Measurements from ENCODE around the gene NANOG.
"Not testable (repeated sequence)": the region's sequence is repeated elsewhere in the genome, so short reads cannot be mapped to it uniquely, and the experiment has no call there.

Gene NANOG

DNA sequence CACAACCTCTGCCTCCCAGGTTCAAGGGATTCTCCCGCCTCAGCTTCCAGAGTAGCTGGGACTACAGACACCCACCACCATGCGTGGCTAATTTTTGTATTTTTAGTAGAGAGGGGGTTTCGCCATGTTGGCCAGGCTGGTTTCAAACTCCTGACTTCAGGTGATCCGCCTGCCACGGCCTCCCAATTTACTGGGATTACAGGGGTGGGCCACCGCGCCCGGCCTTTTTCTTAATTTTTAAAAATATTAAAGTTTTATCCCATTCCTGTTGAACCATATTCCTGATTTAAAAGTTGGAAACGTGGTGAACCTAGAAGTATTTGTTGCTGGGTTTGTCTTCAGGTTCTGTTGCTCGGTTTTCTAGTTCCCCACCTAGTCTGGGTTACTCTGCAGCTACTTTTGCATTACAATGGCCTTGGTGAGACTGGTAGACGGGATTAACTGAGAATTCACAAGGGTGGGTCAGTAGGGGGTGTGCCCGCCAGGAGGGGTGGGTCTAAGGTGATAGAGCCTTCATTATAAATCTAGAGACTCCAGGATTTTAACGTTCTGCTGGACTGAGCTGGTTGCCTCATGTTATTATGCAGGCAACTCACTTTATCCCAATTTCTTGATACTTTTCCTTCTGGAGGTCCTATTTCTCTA lies at the start of gene NANOG:
Gene NANOG, plus strand, starts transcription at position 519 of the 645 bp plus-strand sequence. CDS start 213 bp downstream, outside the sequence.
- not testable (repeated sequence) for H3K27me3 ChIP-seq (ENCODE audit: control insufficient read depth, insufficient read depth, low read length); H3K27ac ChIP-seq (ENCODE audit: low read depth, low read length); H3K4me3 ChIP-seq (ENCODE audit: low read length); H3K4me1 ChIP-seq (ENCODE audit: control insufficient read depth, insufficient read depth, low read length); H3K36me3 ChIP-seq (ENCODE audit: control insufficient read depth, insufficient read depth, low read length); H3K9ac ChIP-seq (ENCODE audit: low read length)

DNA sequence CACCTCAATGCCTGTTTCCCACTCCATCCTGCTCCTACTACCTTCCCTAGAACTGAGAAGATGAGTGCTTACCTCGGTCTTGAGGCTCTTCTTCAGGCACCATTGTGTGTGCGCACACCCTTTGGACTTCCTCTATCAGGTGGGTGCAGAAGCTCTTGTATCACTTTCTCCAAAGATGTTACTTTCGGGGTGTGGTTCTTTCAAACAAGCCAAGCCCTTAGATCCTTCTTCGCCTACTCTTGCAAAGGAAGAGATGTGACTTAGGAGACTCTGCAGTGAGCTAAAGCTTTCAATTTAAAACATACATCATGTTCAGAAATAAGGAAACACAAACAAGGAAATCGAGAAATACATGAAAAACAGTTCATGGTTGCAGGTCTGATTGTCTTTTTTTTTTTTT lies 42.0 kb upstream of the NANOG start, which contains the start of gene CLEC4C:
Gene CLEC4C, minus strand, starts transcription at position 130 of the 400 bp plus-strand sequence. Its CDS starts 27 bp downstream, at position 103.
- Histone ChIP-seq H3K36me3 (ENCODE audit: control insufficient read depth, insufficient read depth, low read length) (no peaks in the 10 kb centered on the region), H3K4me1 (ENCODE audit: control insufficient read depth, insufficient read depth, low read length) (no peaks in the 10 kb centered on the region), H3K4me3 (ENCODE audit: low read length) (no peak within 1 kb of the TSS), H3K27me3 (ENCODE audit: control insufficient read depth, insufficient read depth, low read length) (no peaks in the 10 kb centered on the region), H3K9ac (ENCODE audit: low read length) (no peak within 1 kb of the TSS), H3K27ac (ENCODE audit: low read depth, low read length) (no peak within 1 kb of the TSS)

DNA sequence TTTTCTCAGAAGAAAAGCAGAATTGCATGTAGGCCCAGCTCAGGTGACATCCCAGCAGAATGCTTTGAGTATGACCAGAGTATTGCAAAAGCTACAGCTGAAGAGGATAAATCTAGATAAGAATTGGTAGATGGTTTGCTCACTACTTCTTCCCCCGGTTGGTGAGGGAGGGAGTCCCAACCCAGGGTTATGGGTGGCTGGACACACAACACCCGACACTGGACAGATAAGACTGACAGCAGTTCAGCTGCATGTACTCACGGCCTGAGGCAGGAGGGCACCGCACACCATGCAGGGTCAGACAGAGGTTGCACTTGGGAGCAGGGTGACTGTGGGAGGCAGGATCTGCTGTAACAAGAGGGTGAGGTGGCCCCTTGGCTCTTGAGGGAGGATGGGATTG lies 40.4 kb upstream of the NANOG start:
- no peaks in the 10 kb centered on the region for H3K27me3 ChIP-seq (ENCODE audit: control insufficient read depth, insufficient read depth, low read length)
- H3K27ac ChIP-seq (ENCODE audit: low read depth, low read length) = no peak overlapping the region
- no peaks in the 10 kb centered on the region for H3K4me1 ChIP-seq (ENCODE audit: control insufficient read depth, insufficient read depth, low read length)
- no peak overlapping the region for H3K4me3 ChIP-seq (ENCODE audit: low read length)
- no peaks in the 10 kb centered on the region for H3K36me3 ChIP-seq (ENCODE audit: control insufficient read depth, insufficient read depth, low read length)
- no peak overlapping the region for H3K9ac ChIP-seq (ENCODE audit: low read length)

DNA sequence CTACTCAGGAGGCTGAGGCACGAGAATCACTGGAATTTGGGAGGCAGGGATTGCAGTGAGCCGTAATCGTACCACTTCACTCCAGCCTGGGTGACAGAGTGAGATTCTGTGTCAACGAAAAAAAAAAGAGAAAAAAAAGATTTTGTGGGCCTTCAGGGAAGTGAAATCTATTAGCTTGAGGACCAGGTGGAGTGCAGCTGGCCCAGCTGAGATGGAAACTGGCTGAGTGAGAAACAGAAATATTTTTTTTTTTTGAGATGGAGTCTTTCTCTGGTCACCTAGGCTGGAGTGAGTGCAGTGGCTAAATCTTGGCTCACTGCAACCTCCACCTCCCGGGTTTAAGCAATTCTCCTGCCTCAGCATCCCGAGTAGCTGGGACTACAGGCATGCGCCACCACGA lies 39.8 kb upstream of the NANOG start:
- Histone ChIP-seq H3K4me3 (ENCODE audit: low read length) (no peak overlapping the region), H3K27ac (ENCODE audit: low read depth, low read length) (no peak overlapping the region), H3K4me1 (ENCODE audit: control insufficient read depth, insufficient read depth, low read length) (no peaks in the 10 kb centered on the region), H3K27me3 (ENCODE audit: control insufficient read depth, insufficient read depth, low read length) (no peaks in the 10 kb centered on the region), H3K36me3 (ENCODE audit: control insufficient read depth, insufficient read depth, low read length) (no peaks in the 10 kb centered on the region), H3K9ac (ENCODE audit: low read length) (no peak overlapping the region)

DNA sequence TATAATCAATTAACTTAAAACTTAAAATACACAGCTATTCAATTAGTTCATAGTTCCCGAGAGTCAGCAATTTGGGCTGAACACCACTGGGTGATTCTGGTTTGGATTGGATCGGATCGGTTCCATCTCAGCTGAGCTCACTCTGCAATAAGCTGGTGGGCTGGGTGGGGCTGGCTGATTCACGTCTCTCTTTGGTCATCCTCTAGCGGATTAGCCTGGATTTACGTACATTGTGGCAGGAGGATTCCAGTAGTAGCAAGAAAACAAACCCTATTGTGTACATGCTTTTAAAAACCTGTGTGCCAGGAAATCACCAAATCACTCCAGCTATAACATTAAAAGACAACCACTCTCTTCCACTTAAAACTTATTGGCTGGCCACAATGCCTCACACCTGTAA lies 38.9 kb upstream of the NANOG start:
- Histone ChIP-seq H3K4me3 (ENCODE audit: low read length) (no peak overlapping the region), H3K4me1 (ENCODE audit: control insufficient read depth, insufficient read depth, low read length) (no peaks in the 10 kb centered on the region), H3K36me3 (ENCODE audit: control insufficient read depth, insufficient read depth, low read length) (no peaks in the 10 kb centered on the region), H3K27ac (ENCODE audit: low read depth, low read length) (no peak overlapping the region), H3K9ac (ENCODE audit: low read length) (no peak overlapping the region), H3K27me3 (ENCODE audit: control insufficient read depth, insufficient read depth, low read length) (no peaks in the 10 kb centered on the region)

DNA sequence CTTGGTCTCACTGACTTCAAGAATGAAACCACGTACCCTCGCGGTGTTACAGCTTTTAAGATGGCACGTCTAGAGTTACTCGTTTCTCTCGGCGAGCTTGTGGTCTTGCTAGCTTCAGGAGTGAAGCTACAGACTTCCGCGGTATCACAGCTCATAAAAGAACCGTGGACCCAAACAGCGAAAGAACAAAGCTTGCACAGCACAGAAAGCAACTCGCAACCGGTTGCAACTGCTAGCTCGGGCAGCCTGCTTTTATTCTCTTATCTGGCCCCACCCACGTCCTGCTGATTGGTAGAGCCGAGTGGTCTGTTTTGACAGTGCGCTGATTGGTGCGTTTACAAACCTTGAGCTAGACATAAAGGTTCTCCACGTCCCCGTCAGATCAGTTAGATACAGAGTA lies 37.8 kb upstream of the NANOG start:
- Histone ChIP-seq H3K9ac (ENCODE audit: low read length) (no peak overlapping the region), H3K36me3 (ENCODE audit: control insufficient read depth, insufficient read depth, low read length) (no peaks in the 10 kb centered on the region), H3K27me3 (ENCODE audit: control insufficient read depth, insufficient read depth, low read length) (no peaks in the 10 kb centered on the region), H3K27ac (ENCODE audit: low read depth, low read length) (no peak overlapping the region), H3K4me3 (ENCODE audit: low read length) (no peak overlapping the region), H3K4me1 (ENCODE audit: control insufficient read depth, insufficient read depth, low read length) (no peaks in the 10 kb centered on the region)

DNA sequence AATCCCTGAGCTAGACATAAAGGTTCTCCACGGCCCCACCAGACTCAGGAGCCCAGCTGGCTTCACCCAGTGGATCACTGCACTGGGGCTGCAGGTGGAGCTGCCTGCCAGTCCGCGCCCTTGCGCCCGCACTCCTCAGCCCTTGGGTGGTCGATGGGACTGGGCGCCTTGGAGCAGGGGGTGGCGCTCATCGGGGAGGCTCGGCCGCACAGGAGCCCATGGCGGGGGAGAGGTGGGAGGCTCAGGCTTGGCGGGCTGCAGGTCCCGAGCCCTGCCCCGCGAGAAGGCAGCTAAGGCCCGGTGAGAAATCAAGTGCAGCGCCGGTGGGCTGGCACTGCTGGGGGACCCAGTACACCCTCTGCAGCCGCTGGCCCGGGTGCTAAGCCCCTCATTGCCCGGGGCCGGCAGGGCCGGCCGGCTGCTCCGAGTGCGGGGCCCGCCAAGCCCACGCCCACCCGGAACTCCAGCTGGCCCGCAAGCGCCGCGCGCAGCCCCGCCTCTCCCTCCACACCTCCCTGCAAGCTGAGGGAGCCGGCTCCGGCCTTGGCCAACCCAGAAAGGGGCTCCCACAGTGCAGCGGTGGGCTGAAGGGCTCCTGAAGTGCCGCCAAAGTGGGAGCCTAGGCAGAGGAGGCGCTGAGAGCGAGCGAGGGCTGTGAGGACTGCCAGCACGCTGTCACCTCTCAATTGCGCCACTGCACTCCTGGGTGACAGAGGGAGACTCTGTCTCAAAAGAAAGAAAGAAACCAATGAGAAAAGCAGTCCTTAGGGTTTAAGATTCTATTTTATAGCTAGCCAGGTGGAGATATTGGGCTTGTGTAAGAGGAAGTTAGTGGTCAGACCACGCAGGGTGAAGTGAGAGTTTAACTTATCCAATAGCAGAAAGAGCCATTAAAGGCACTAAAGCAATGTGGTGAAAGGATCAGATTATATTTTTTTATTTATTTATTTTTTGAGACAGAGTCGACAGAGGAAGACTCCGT lies 37.0 kb upstream of the NANOG start:
- H3K27ac ChIP-seq (ENCODE audit: low read depth, low read length); H3K27me3 ChIP-seq (ENCODE audit: control insufficient read depth, insufficient read depth, low read length); H3K9ac ChIP-seq (ENCODE audit: low read length); H3K4me3 ChIP-seq (ENCODE audit: low read length); H3K4me1 ChIP-seq (ENCODE audit: control insufficient read depth, insufficient read depth, low read length); H3K36me3 ChIP-seq (ENCODE audit: control insufficient read depth, insufficient read depth, low read length): not testable (repeated sequence)

DNA sequence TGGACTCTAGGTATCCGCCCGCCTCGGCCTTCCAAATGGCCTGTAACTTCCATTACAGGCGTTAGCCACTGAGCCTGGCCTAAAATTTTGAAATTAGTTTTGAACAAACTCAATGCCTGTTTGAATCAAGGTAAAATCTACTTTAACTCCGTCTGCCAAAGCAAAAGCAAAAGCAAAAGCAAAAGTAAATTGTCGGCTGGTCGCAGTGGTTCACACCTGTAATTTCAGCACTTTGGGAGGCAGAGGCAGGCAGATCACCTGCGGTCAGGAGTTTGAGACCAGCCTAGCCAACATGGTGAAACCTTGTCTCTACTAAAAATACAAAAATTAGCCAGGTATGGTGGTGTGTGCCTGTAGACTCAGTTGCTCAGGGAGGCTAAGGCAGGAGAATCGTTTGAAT lies 33.5 kb upstream of the NANOG start:
- H3K27me3 ChIP-seq (ENCODE audit: control insufficient read depth, insufficient read depth, low read length); H3K9ac ChIP-seq (ENCODE audit: low read length); H3K4me3 ChIP-seq (ENCODE audit: low read length); H3K4me1 ChIP-seq (ENCODE audit: control insufficient read depth, insufficient read depth, low read length); H3K36me3 ChIP-seq (ENCODE audit: control insufficient read depth, insufficient read depth, low read length); H3K27ac ChIP-seq (ENCODE audit: low read depth, low read length): not testable (repeated sequence)

DNA sequence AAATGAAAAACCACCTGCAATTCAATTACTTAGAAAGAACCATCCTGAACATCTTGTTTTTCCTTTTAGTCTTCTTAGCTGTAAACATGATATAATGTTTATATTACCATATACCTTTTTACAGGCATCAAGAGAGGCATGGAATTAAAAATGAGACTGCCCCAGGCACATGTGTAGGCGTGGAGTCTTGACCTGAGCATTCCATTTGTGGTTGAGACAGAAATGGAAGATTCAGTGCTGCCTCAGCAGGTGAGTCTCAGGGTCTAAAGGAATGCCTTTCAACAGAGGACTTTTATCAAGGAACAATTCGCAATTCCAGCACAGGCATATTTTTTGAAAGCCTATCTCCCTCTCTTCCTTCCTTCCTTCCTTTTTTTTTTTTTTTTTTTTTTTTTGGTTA lies 32.2 kb upstream of the NANOG start:
- no peaks in the 10 kb centered on the region for H3K27me3 ChIP-seq (ENCODE audit: control insufficient read depth, insufficient read depth, low read length)
- H3K4me1 ChIP-seq (ENCODE audit: control insufficient read depth, insufficient read depth, low read length) = no peaks in the 10 kb centered on the region
- H3K9ac ChIP-seq (ENCODE audit: low read length) = no peak overlapping the region
- H3K27ac ChIP-seq (ENCODE audit: low read depth, low read length) = no peak overlapping the region
- no peaks in the 10 kb centered on the region for H3K36me3 ChIP-seq (ENCODE audit: control insufficient read depth, insufficient read depth, low read length)
- no peak overlapping the region for H3K4me3 ChIP-seq (ENCODE audit: low read length)

DNA sequence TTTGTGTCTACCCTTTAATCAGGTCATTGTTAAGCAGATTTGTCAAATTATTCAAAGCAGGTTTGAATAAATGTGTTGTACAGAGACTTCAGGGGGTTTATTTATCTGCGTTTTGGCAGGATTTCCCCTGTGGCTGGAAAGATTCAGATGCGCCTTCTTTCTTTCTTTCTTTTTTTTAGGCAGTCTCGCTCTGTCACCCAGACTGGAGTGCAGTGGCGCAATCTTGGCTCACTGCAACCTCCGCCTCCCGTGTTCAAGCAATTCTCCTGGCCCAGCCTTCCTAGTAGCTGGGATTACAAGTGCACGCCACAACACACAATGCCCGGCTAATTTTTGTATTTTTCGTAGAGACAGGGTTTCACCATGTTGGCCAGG lies 30.4 kb upstream of the NANOG start:
- Histone ChIP-seq H3K9ac (ENCODE audit: low read length) (no peak overlapping the region), H3K4me3 (ENCODE audit: low read length) (no peak overlapping the region), H3K4me1 (ENCODE audit: control insufficient read depth, insufficient read depth, low read length) (no peaks in the 10 kb centered on the region), H3K27ac (ENCODE audit: low read depth, low read length) (no peak overlapping the region), H3K36me3 (ENCODE audit: control insufficient read depth, insufficient read depth, low read length) (no peaks in the 10 kb centered on the region), H3K27me3 (ENCODE audit: control insufficient read depth, insufficient read depth, low read length) (no peaks in the 10 kb centered on the region)

DNA sequence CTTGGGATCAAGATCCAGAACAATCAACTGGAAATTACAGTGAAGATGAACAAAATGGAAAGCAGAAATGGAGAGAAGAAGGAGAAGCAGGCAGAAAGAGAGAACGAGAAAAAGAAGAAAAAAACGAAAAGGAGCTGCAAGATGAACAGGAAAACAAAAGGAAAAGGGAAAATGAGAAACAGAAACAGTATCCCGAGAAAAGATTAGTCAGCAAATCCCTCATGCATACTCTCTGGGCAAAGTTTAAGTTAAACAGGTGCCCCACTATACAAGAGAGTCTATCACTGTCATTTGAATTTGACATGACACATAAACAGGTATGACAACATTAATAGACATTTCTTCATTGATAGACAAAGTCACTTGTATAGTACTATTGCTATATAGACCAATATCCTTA lies 19.2 kb upstream of the NANOG start:
- Histone ChIP-seq H3K4me1 (ENCODE audit: control insufficient read depth, insufficient read depth, low read length) (no peaks in the 10 kb centered on the region), H3K9ac (ENCODE audit: low read length) (no peak overlapping the region), H3K4me3 (ENCODE audit: low read length) (no peak overlapping the region), H3K36me3 (ENCODE audit: control insufficient read depth, insufficient read depth, low read length) (no peaks in the 10 kb centered on the region), H3K27me3 (ENCODE audit: control insufficient read depth, insufficient read depth, low read length) (no peaks in the 10 kb centered on the region), H3K27ac (ENCODE audit: low read depth, low read length) (no peak overlapping the region)

DNA sequence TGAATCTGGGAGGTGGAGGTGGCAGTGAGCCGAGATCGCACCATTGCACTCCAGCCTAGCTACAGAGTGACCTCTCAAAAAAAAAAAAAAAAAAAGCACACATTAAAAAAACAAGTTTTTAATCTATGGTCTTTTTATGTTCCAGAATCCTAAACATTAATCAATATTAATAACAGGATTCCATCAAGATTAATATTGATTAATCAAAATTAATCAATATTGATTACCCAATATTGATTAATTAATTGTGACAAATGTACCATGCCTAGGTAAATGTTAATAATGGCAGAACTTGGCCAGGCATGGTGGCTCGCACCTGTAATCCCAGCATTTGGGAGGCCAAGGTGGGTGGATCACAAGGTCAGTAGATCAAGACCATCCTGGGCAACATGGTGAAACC lies 7.9 kb upstream of the NANOG start:
- no peaks in the 10 kb centered on the region for H3K4me1 ChIP-seq (ENCODE audit: control insufficient read depth, insufficient read depth, low read length)
- no peak overlapping the region for H3K9ac ChIP-seq (ENCODE audit: low read length)
- no peak overlapping the region for H3K4me3 ChIP-seq (ENCODE audit: low read length)
- H3K36me3 ChIP-seq (ENCODE audit: control insufficient read depth, insufficient read depth, low read length) = no peaks in the 10 kb centered on the region
- no peaks in the 10 kb centered on the region for H3K27me3 ChIP-seq (ENCODE audit: control insufficient read depth, insufficient read depth, low read length)
- H3K27ac ChIP-seq (ENCODE audit: low read depth, low read length) = no peak overlapping the region

DNA sequence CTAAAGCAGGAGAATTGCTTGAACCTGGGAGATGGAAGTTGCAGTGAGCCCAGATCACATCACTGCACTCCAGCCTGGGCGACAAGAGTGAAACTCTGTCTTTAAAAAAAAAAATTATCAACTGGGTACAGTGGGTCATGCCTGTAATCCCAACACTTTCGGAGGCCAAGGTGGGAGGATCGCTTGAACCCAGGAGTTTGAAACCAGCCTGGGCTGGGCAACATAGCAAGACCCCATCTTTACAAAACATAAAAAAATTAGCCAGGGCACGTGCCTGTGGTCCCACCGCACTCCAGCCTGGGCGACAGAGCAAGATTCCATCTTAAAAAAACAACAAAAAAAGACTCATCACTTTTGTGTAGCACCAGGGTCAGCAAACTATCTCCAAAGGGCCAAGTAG lies 7.1 kb upstream of the NANOG start:
- Histone ChIP-seq H3K4me1 (ENCODE audit: control insufficient read depth, insufficient read depth, low read length) (no peaks in the 10 kb centered on the region), H3K27ac (ENCODE audit: low read depth, low read length) (no peak overlapping the region), H3K9ac (ENCODE audit: low read length) (no peak overlapping the region), H3K36me3 (ENCODE audit: control insufficient read depth, insufficient read depth, low read length) (no peaks in the 10 kb centered on the region), H3K27me3 (ENCODE audit: control insufficient read depth, insufficient read depth, low read length) (no peaks in the 10 kb centered on the region), H3K4me3 (ENCODE audit: low read length) (no peak overlapping the region)
